T follicular helper cell (primary cell): ENCODE measurements around the gene ATG4B.

Experiments
- DNase-seq: peaks from one replicate; pipeline ENCODE4 v3.0.0-alpha.2; 2020; ENCODE audit warnings: low read depth

The ATG4B gene

GRCh38 chr2:241666627-241667400 lies 29.3 kb downstream of the ATG4B start:
- no peak for DNase-seq

DNA sequence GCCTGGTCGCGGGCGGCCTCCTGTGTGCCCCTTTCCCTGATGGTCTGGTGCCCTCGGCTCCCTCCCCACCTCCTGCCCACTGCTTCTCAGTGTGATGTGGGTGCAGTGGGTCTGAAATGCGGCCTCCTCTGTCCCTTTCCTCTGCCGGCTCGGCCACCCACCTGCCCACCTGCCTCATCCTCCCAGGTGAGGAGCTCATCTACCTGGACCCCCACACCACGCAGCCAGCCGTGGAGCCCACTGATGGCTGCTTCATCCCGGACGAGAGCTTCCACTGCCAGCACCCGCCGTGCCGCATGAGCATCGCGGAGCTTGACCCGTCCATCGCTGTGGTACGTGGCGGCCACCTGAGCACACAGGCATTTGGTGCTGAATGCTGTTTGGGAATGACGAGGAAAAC lies 30.9 kb downstream of the ATG4B start:
- no peak for DNase-seq

- DNase-seq, result no peak
These were observed 31.3 kb downstream of the ATG4B start for GRCh38 chr2:241668839-241669238.

DNA sequence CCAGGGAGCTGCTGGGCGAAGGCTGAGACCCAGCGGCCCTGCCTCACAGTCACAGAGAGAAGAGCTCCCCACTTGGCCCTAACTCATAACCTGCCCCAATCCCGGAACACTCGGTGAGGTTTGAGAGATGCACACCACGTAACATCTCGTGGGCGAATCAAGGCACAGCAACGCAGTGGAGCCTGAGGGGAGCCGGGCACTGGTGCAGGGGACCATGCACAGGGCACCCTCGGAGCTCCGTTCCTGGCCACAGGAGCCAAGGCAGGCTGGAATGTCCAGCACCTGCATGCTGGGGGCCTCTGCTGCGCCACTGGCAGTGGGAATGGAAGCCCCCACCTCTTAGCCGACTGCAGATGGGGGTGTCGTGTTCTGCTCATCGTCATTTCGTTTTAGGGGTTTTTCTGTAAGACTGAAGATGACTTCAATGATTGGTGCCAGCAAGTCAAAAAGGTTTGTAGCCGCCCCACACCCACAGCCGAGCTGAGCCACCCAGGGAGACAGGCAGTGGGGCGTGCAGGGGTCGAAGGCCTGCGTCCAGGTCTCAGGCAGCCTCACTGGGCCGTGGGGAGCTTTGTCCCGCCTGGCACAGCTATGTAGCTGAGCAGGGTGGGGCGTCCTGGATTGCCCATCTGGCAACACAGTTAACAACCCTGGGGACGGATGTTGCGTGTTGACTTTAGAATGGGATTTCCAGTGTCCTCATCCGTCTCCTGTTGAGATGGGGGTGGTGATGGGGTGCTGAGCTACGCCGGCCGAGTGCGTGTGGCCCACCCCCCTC lies 33.0 kb downstream of the ATG4B start:
- no peak for DNase-seq

DNA sequence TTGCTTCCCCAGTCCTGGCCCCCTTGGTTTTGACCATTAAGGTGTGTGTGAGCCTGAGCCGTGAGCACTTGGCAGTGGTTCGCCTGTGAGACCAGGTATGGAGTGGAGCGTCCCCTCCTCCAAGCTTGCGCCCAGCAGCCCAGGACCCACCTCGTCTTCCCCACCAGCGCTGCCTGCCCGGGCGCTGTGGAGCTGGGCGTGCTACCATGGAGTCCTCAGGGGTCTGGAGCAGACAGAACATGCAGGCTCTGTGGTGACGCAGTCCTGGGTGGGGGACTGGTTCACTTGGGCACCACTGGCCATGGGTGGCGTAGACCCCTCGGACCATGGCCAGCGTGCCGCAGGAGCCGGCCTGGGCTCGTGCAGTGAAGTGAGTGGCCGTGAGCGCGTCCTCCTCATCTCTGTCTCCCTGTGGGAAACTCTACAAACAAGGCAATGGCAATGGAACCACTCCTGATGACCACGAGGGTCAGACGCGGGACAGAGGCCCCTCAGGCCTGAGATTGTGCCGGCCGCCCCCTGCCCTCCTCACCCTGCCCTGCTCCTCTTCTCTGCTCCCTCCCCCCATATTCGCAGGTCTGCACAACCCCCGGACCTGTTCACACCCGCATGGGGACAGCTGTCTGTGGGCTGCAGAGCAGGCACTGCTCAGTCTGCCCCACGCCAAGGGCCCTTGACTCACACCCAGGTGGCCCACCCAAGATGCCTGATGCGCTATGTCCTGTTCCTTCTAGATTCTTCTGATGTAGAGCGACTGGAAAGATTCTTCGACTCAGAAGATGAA lies 34.2 kb downstream of the ATG4B start:
- no peak for DNase-seq

- no peak for DNase-seq
These were observed 35.0 kb downstream of the ATG4B start for GRCh38 chr2:241672243-241673188.

- no peak for DNase-seq
These were observed 35.7 kb downstream of the ATG4B start for GRCh38 chr2:241673189-241673663.

- DNase-seq, result no peak
These were observed 36.6 kb downstream of the ATG4B start for GRCh38 chr2:241673797-241674725.

DNA sequence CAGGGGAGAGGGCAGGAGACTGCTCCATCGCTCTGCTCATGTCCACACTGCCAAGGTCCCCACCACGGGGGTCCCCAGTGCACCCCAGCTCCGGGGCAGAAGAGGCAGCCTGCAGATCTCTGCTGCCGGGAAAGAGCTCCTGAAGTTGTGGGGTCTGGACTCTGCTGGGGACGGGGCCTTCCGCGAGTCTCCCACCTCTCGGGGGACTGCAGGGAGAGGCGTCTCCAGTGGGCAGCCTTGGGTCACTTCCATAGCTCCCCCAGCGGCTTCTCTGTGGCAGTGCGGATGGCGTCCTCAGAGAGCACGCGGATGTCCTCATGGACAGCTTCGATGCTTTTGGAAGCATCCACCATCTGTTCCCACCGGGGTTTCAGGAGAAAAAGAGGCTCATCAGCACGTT lies 38.4 kb downstream of the ATG4B start:
- DNase-seq, result no peak

DNA sequence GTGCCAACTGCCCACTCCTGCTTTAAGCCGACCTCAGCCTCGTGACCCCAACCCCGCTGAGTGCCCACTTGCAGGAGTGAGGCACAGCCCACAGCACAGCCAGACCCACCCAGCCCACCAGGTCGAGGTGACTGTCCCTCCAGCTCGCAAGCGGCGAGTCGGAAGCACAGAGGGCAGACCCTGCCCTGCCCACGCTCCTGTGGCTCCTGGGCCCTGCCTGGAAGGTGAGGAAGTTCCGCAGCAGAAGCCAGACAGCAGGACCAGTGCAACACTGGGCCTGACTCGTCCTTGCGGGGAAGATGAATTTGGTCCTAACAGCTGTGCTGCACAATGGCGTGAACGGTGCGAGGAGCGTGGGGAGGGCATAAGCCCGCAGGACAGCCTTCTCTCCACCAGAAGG lies 39.2 kb downstream of the ATG4B start:
- DNase-seq, result no peak

DNA sequence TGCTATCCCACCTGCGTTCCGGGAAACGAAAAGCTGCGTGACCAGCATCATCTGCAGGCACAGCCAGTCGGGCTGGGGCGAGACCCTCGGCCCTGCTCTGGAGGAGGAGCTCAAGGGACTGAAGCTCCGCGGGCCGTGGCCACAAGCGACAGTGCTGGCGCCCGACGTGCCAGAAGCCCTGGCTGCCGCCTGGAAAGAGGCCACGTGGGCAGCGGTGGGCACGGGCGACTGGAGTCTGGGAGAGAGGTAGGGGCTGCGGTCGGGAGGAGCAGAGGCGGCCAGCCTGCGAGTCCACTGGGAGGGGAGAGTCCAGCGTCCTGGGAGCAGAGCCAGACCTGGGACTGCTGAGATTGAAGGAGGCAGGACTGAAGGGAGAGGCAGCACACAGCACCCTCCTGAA lies 39.9 kb downstream of the ATG4B start:
- DNase-seq, result no peak

DNA sequence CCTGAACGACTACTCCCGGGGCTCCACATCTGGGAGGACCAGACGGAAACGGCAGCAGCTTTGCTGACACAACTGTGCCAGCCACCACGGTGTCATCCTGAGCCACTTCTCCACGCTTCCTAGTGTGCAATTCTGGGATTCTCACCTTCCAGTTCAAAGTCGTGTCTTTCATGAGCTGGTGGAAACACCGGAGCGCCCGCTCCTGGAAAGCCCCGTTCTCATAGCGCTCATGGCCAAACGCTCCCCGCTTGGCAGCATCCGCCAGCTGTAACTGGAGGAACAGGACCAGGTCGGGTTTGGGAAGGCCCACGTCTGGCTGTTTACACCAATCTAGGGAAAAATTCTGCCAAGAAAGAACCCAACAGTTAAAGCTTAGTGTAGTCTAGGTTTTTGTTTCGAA lies 40.8 kb downstream of the ATG4B start:
- no peak for DNase-seq

DNA sequence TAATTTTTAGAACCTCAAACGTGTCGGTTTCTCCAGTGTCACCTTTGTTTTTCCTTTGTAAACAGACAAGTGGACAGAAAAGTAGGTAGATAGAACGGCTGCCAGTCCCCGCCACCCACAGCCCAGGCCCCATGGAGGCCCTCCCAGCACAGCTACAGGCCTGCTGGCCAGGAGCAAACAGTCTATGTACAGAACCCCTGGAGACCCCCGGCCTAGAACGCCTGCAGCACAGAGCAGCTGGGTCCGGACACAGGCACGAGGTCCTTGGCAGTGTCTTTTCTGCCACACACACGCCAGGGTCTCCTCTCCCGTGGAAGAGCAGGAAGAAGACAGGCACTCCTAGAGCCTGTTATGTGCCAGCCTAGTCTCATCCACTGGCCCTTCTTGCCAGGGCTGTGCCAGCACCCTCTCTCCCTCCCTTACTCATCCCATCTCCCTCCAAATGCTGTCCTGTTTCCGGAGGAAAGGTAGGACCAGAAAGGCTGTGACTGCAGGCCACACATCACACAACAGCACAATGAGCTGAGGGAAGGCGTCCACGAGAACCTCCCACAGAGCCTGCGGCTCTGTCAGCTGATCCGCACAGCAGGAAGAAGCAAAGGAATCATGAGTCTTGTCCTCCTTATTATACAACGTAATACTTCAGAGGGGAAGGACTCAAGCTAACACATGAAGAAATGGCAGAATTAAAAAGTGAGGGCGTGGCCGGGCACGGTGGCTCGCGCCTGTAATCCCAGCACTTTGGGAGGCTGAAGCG lies 41.5 kb downstream of the ATG4B start:
- no peak for DNase-seq

DNA sequence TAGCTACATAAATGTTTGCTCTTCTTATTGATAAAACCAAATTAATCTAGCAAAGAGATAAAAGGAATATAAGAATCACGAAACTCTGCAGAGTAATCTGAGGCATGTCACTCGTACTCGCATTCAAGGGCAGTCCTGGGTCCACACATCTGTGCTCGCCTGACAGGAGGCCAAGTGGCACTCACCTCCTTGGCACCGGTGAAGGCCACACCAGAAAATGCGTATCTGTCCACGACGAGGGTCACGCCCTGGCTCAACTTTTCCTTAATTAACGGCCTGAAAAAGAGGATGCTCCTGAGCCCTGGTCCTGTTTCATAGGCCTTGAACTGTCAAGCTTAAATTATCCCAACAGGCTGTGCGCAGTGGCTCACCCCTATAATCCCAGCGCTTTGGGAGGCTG lies 42.6 kb downstream of the ATG4B start:
- DNase-seq, result no peak

GRCh38 chr2:241680827-241681599 lies 43.5 kb downstream of the ATG4B start:
- DNase-seq, result no peak

GRCh38 chr2:241686324-241686649 lies 48.8 kb downstream of the ATG4B start:
- DNase-seq, result no peak

- peak; percentile 92 for DNase-seq
These were observed 49.3 kb downstream of the ATG4B start, which contains the start of gene DTYMK for GRCh38 chr2:241686650-241687425. DTYMK (minus strand) TSS chr2:241686815; CDS start chr2:241686783, 32 bp downstream.

- DNase-seq, result no peak
These were observed 51.8 kb downstream of the ATG4B start for GRCh38 chr2:241689306-241689705.
